Measurements from ENCODE around the gene B3GALT4. TPM values are rescaled to one million over a fixed set of nuclear protein-coding genes. Genes with fewer than 3 reads are reported as not detected.
A peak's percentile ranks its signal among the peaks of the same experiment; 100 is the strongest.

Gene B3GALT4
- total RNA-seq, 1 experiment from 2014 or later: 0.58 TPM

GRCh38 chr6:33295621-33296369, 18.9 kb downstream of the B3GALT4 start:
- intact Hi-C loops (cut with micrococcal nuclease): loop anchor here (5.0 kb wide), 2 partner anchors 93 to 132 kb away; partner anchors contain the start of genes HSD17B8, RXRB and SLC39A7
- POLR2A ChIA-PET: interaction anchor here (1.4 to 5.5 kb wide), 5 partner anchors 6 to 78 kb away, joined by 4 to 84 read pairs (median 31); partner anchors contain the start of genes B3GALT4, PFDN6, RPS18 and TAPBP
- TF ChIP-seq CTCF (IDR thresholded peaks at IDR 0.05; ENCODE audit: unreplicated experiment): no peak
- no peak for DNase-seq (ENCODE audit: unreplicated experiment)
- Mint-ChIP-seq H3K36me3 (ENCODE audit: insufficient read depth, unreplicated experiment) (peaks cover 41% of the 10 kb centered on the region), H3K4me1 (ENCODE audit: insufficient read depth, unreplicated experiment) (peaks cover 21% of the 10 kb centered on the region), H3K9me3 (ENCODE audit: unreplicated experiment) (no peaks in the 10 kb centered on the region), H3K27ac (ENCODE audit: low read depth, unreplicated experiment) (no peak overlapping the region), H3K27me3 (ENCODE audit: insufficient read depth, unreplicated experiment) (no peaks in the 10 kb centered on the region), H3K4me3 (ENCODE audit: unreplicated experiment) (peak overlapping the region; percentile 48)
- BruUV-seq (replicated peaks): no TSS peak
- CTCF ChIA-PET: interaction anchor here (1.3 kb wide), 1 partner anchor 16 kb away, joined by 4 read pairs; no protein-coding TSS in a partner anchor

- peaks cover 42% of the 10 kb centered on the region for H3K36me3 Mint-ChIP-seq (ENCODE audit: insufficient read depth, unreplicated experiment)
- POLR2A ChIA-PET: interaction anchor here (0.6 to 5.5 kb wide), 11 partner anchors 7 to 1896 kb away, joined by 3 to 84 read pairs (median 6); partner anchors contain the start of genes B3GALT4, PFDN6, RPS18 and TAPBP
- CTCF ChIA-PET: interaction anchor here (0.5 to 1.3 kb wide), 6 partner anchors 15 to 128 kb away, joined by 3 to 5 read pairs (median 4); no protein-coding TSS in a partner anchor
These were observed 20.0 kb downstream of the B3GALT4 start for GRCh38 chr6:33296797-33297405.

GRCh38 chr6:33297406-33297955, 20.6 kb downstream of the B3GALT4 start:
- Mint-ChIP-seq H3K4me3 (ENCODE audit: unreplicated experiment) (peak overlapping the region; percentile 96), H3K9me3 (ENCODE audit: unreplicated experiment) (no peaks in the 10 kb centered on the region), H3K27me3 (ENCODE audit: insufficient read depth, unreplicated experiment) (no peaks in the 10 kb centered on the region), H3K27ac (ENCODE audit: low read depth, unreplicated experiment) (peak overlapping the region; percentile 100), H3K36me3 (ENCODE audit: insufficient read depth, unreplicated experiment) (peaks cover 48% of the 10 kb centered on the region), H3K4me1 (ENCODE audit: insufficient read depth, unreplicated experiment) (peaks cover 22% of the 10 kb centered on the region)
- CTCF ChIA-PET: interaction anchor here (0.5 to 1.0 kb wide), 4 partner anchors 38 to 128 kb away, joined by 3 to 5 read pairs (median 3); no protein-coding TSS in a partner anchor
- DNase-seq (ENCODE audit: unreplicated experiment): peak; percentile 38
- intact Hi-C loops (cut with micrococcal nuclease): loop anchor here (5.0 kb wide), 2 partner anchors 95 to 130 kb away; partner anchors contain the start of genes HSD17B8, RXRB and SLC39A7
- TF ChIP-seq CTCF (IDR thresholded peaks at IDR 0.05; ENCODE audit: unreplicated experiment): no peak
- POLR2A ChIA-PET: interaction anchor here (0.6 to 5.5 kb wide), 15 partner anchors 8 to 1897 kb away, joined by 3 to 84 read pairs (median 5); partner anchors contain the start of genes B3GALT4, PFDN6, PHF1 and RPS18
- BruUV-seq (replicated peaks): no TSS peak

More at GRCh38 chr6:33296797-33297405, 20.0 kb downstream of the B3GALT4 start:
- Mint-ChIP-seq H3K27ac (ENCODE audit: low read depth, unreplicated experiment) (peak overlapping the region; percentile 100), H3K27me3 (ENCODE audit: insufficient read depth, unreplicated experiment) (no peaks in the 10 kb centered on the region), H3K4me1 (ENCODE audit: insufficient read depth, unreplicated experiment) (peaks cover 22% of the 10 kb centered on the region), H3K9me3 (ENCODE audit: unreplicated experiment) (no peaks in the 10 kb centered on the region), H3K4me3 (ENCODE audit: unreplicated experiment) (peak overlapping the region; percentile 96)
- intact Hi-C loops (cut with micrococcal nuclease): loop anchor here (5.0 kb wide), 2 partner anchors 95 to 130 kb away; partner anchors contain the start of genes HSD17B8, RXRB and SLC39A7
- TF ChIP-seq CTCF (IDR thresholded peaks at IDR 0.05; ENCODE audit: unreplicated experiment): no peak
- BruUV-seq (replicated peaks): no TSS peak
- DNase-seq (ENCODE audit: unreplicated experiment): no peak

Data from MCF 10A (cell line).